Activated CD8-positive, alpha-beta memory T cell treated with anti-CD3 and anti-CD28 coated beads for 36 hours (primary cell): ENCODE results near the gene SMIM14. TPM values are rescaled to one million over a fixed set of nuclear protein-coding genes. Genes with fewer than 3 reads are reported as not detected.
"Not testable (repeated sequence)": the region's sequence is repeated elsewhere in the genome, so short reads cannot be mapped to it uniquely, and the experiment has no call there.

Source experiments
- CTCF ChIA-PET: fragments of 350-600 bp; sonication (Branson Sonifier 250); formaldehyde crosslinking; loops from one replicate; lab custom pipeline; 2021; ENCODE audit warnings: antibody characterized with exemption; lab: Charles Lee
- POLR2A ChIA-PET: fragments of 350-600 bp; sonication (Branson Sonifier 250); formaldehyde crosslinking; loops from one replicate; lab custom pipeline; 2021; ENCODE audit warnings: antibody characterized with exemption; lab: Charles Lee
- total RNA-seq, 2 experiments: library from RNA; stranded (reverse); gene quantifications; one replicate each; pipeline ENCODE4 v1.2.3, GENCODE V29; 2021

The SMIM14 gene
- total RNA-seq: under 1 TPM; 0.57 to 0.78 TPM

GRCh38 chr4:39638354-39639239, at the start of gene SMIM14:
Gene SMIM14, minus strand, starts transcription at chr4:39638865. Its CDS starts 33,720 bp downstream, at chr4:39605145.
- CTCF ChIA-PET: interaction anchor here (0.7 to 1.2 kb wide), 5 partner anchors 28 to 671 kb away, joined by 3 to 5 read pairs (median 3); partner anchors contain the start of gene UGDH
- POLR2A ChIA-PET: interaction anchor here (0.5 to 2.3 kb wide), 6 partner anchors 10 to 450 kb away, joined by 3 to 10 read pairs (median 4); partner anchors contain the start of genes UBE2K and UGDH

GRCh38 chr4:39687014-39687413, 48.3 kb upstream of the SMIM14 start:
- ChIA-PET CTCF (interaction anchor here (1.1 kb wide), 1 partner anchor 11 kb away, joined by 3 read pairs; the partner anchor contains the start of gene UBE2K), POLR2A (no interaction called here)

- ChIA-PET POLR2A (no interaction called here), CTCF (no interaction called here)
Observed at GRCh38 chr4:39685990-39686389, 47.3 kb upstream of the SMIM14 start.

GRCh38 chr4:39682138-39682537, 43.5 kb upstream of the SMIM14 start:
- ChIA-PET CTCF (no interaction called here), POLR2A (no interaction called here)

- ChIA-PET CTCF (interaction anchor here (0.7 to 1.0 kb wide), 2 partner anchors 40 to 212 kb away, joined by 3 read pairs; no protein-coding TSS in a partner anchor), POLR2A (interaction anchor here (0.6 kb wide), 1 partner anchor 10 kb away, joined by 3 read pairs; no protein-coding TSS in a partner anchor)
Observed at GRCh38 chr4:39681003-39681402, 42.3 kb upstream of the SMIM14 start.

- CTCF ChIA-PET: interaction anchor here (0.6 kb wide), 1 partner anchor 249 kb away, joined by 3 read pairs; no protein-coding TSS in a partner anchor
- POLR2A ChIA-PET: not testable (repeated sequence)
Observed at GRCh38 chr4:39675681-39676080, 37.0 kb upstream of the SMIM14 start.

GRCh38 chr4:39670296-39670695, 31.6 kb upstream of the SMIM14 start:
- CTCF ChIA-PET: interaction anchor here (0.6 kb wide), 1 partner anchor 284 kb away, joined by 3 read pairs; no protein-coding TSS in a partner anchor
- POLR2A ChIA-PET: not testable (repeated sequence)

GRCh38 chr4:39668887-39669286, 30.2 kb upstream of the SMIM14 start:
- ChIA-PET CTCF (interaction anchor here (1.0 kb wide), 1 partner anchor 203 kb away, joined by 4 read pairs; no protein-coding TSS in a partner anchor), POLR2A (no interaction called here)

- ChIA-PET POLR2A (no interaction called here), CTCF (no interaction called here)
Observed at GRCh38 chr4:39667706-39668105, 29.0 kb upstream of the SMIM14 start.

GRCh38 chr4:39664828-39665731, 26.4 kb upstream of the SMIM14 start:
- ChIA-PET POLR2A (no interaction called here), CTCF (no interaction called here)

GRCh38 chr4:39662683-39663082, 24.0 kb upstream of the SMIM14 start:
- POLR2A ChIA-PET: interaction anchor here (0.5 to 0.6 kb wide), 2 partner anchors 30 to 179 kb away, joined by 3 to 4 read pairs; no protein-coding TSS in a partner anchor
- CTCF ChIA-PET: no interaction called here

GRCh38 chr4:39660757-39661156, 22.1 kb upstream of the SMIM14 start:
- POLR2A ChIA-PET: no interaction called here
- CTCF ChIA-PET: no interaction called here

- CTCF ChIA-PET: no interaction called here
- POLR2A ChIA-PET: no interaction called here
Observed at GRCh38 chr4:39660045-39660444, 21.4 kb upstream of the SMIM14 start.

- ChIA-PET POLR2A (no interaction called here), CTCF (no interaction called here)
Observed at GRCh38 chr4:39658756-39659155, 20.1 kb upstream of the SMIM14 start.

GRCh38 chr4:39657465-39657864, 18.8 kb upstream of the SMIM14 start:
- POLR2A ChIA-PET: no interaction called here

GRCh38 chr4:39656638-39657037, 18.0 kb upstream of the SMIM14 start:
- CTCF ChIA-PET: interaction anchor here (0.7 kb wide), 1 partner anchor 1089 kb away, joined by 3 read pairs; no protein-coding TSS in a partner anchor
- POLR2A ChIA-PET: interaction anchor here (0.5 kb wide), 1 partner anchor 9 kb away, joined by 11 read pairs; no protein-coding TSS in a partner anchor

More at GRCh38 chr4:39657465-39657864, 18.8 kb upstream of the SMIM14 start:
- CTCF ChIA-PET: no interaction called here

- ChIA-PET POLR2A (no interaction called here), CTCF (interaction anchor here (0.7 kb wide), 2 partner anchors 47 to 1088 kb away, joined by 3 read pairs; no protein-coding TSS in a partner anchor)
Observed at GRCh38 chr4:39655876-39656275, 17.2 kb upstream of the SMIM14 start.

GRCh38 chr4:39655211-39655610, 16.5 kb upstream of the SMIM14 start:
- ChIA-PET POLR2A (no interaction called here), CTCF (no interaction called here)

GRCh38 chr4:39651586-39651985, 12.9 kb upstream of the SMIM14 start:
- CTCF ChIA-PET, POLR2A ChIA-PET: not testable (repeated sequence)
